GM12873 (cell line): ENCODE data around the gene RNF114.

ENCODE experiments used
- CTCF ChIP-seq: IDR thresholded peaks from 2 replicates; pipeline ENCODE4 v1.5.1; 2012; ENCODE audit warnings: low read depth, mild to moderate bottlenecking, moderate library complexity, low read length, control low read depth; ENCODE audit not compliant: insufficient read depth; ENCODE audit errors: missing control alignments

The RNF114 gene

DNA sequence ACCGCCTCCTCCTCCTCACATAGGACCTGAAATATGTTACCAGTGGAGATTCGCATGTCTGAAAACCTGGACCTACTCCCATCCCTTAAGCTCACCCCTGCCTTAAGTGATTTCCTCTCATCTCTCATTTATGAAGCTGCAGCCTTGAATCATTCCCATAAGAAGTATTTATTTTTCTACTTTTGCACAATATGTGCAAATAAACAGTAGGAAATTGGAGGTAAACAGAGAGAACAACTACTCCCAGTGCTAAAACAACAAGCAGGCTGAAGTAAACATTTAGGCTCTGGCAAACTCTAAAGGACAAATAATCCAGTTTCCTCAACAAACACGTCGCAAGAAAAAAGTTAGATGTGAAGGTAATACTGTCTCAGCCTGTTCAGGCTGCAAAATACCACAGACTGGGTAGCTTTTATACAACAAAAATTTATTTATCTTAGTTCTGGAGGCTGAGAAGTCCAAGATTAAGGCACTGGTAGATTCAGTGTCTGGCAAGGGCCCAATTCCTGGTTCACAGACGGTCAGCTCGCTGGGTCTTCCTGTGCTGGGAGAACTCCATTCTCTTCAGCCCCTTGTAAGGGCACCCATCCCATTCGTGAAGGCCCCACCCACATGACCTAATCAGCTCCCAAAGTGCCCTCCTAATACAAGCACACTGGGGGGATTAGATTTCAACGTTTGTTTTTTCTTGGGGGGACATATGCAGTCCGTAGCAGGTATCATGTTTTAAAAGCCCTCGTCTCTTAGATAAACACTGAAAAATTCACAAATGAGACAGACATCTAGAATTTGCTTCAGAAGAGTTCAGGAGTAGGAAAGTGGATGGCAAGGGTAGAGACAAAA lies 36.4 kb upstream of the RNF114 start:
- no peak for TF ChIP-seq CTCF

DNA sequence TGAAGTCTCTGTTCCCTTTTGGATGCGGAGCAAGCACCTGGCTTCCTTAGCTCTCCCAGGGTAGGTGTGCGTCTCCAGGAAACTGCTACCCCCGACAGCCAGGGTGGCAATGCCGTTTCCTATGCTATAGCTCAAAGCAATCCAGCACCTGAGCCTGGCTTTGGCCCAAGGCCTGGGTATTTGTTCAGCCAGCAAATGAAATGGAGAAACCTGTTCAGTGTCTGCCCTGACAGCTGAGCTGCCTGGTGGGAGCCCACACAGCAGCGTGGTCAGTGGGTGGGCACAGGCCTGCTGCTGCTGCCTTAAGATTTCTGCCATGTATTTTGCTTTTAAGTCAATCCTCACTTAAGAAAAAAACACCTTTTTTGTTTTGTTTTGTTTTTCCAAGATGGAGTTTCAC lies 34.6 kb upstream of the RNF114 start:
- no peak for TF ChIP-seq CTCF

GRCh38 chr20:49904440-49905214 lies 31.6 kb upstream of the RNF114 start:
- no peak for TF ChIP-seq CTCF

GRCh38 chr20:49905415-49906091 lies 30.6 kb upstream of the RNF114 start:
- no peak for TF ChIP-seq CTCF

- TF ChIP-seq CTCF, result no peak
These were observed 30.0 kb upstream of the RNF114 start for GRCh38 chr20:49906101-49906604.

- no peak for TF ChIP-seq CTCF
These were observed 29.5 kb upstream of the RNF114 start for GRCh38 chr20:49906615-49907154.
